Spleen (tissue), 7 donors: ENCODE results near the gene EEF1AKMT3.
A peak's percentile ranks its signal among the peaks of the same experiment; 100 is the strongest.

ENCODE experiments used
- CTCF ChIP-seq, 11 experiments: fragments of 200-600 bp in 7 of 11; fragments of 450-650 bp in 4 of 11; sonication (generic) in 4 of 11; IDR thresholded peaks in 8 of 11; conservative IDR thresholded peaks in 3 of 11; 1 replicate in 7 of 11; 2 replicates in 4 of 11; pipeline versions ENCODE4 v1.4.0 to v1.8.0; 2016 to 2021; ENCODE audit warnings: antibody characterized with exemption in 11 of 11, inconsistent platforms in 4 of 11, mild to moderate bottlenecking in 1 of 11
- POLR2A ChIP-seq, 3 donors: fragments of 450-650 bp; IDR thresholded peaks; one replicate each; pipeline ENCODE4 v1.5.1; 2017; ENCODE audit warnings: antibody characterized with exemption in 3 of 3, mild to moderate bottlenecking in 1 of 3
- POLR2AphosphoS5 ChIP-seq, 3 donors: sonication (generic); formaldehyde crosslinking; IDR thresholded peaks; one replicate each; pipeline ENCODE4 v1.5.1; 2017; ENCODE audit warnings: antibody characterized with exemption in 3 of 3
- donor health status: DM: no; HTN: no; CAD: no; lungs with moderate emphysema.
- donor health status: DM: no; HTN: no; CAD: no.
- donor health status: DM: no; HTN: no; CAD: no.

- TF ChIP-seq POLR2A (IDR thresholded peaks at IDR 0.05), result no peak
- no peak for TF ChIP-seq CTCF (IDR thresholded peaks at IDR 0.05 in 8 of 11, conservative IDR thresholded peaks at IDR 0.05 in 3 of 11)
- peak in 2 of 3 donors; percentile 29 to 35 for TF ChIP-seq POLR2AphosphoS5 (IDR thresholded peaks at IDR 0.05)
These were observed 43.8 kb downstream of the EEF1AKMT3 start for GRCh38 chr12:57816001-57816854.
